ENCODE data around the gene ACTN4.

The ACTN4 gene

DNA sequence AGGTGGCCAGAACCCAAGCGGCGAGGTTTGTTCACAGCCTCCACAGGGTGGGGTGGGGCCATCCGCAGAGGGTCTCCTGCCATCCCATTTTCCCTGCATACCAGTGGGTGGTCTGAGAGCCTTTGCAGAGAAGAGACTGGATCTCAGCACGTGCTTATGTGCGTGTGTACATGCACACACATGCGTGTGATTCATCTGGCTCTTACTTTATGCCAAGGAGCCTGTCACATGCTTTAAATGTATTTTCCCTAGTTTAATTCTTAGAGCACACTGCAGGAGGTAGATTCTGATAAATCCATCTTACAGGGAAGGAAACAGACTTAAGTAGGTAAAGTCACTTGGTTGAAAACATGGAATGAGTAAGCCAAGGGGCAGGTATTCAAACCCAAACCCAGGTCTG, 49.7 kb downstream of the ACTN4 start:
- Mint-ChIP-seq H3K4me3 (no peak overlapping the region), H3K36me3 (peaks cover 11 to 39% of the 10 kb centered on the region in 2 donors), H3K27ac (no peak overlapping the region), H3K27me3 (no peaks in the 10 kb centered on the region), H3K4me1 (peaks cover 48 to 60% of the 10 kb centered on the region in 2 donors), H3K9me3 (no peaks in the 10 kb centered on the region)
- DNase-seq (no peak), ATAC-seq (replicated peaks) (no peak)

DNA sequence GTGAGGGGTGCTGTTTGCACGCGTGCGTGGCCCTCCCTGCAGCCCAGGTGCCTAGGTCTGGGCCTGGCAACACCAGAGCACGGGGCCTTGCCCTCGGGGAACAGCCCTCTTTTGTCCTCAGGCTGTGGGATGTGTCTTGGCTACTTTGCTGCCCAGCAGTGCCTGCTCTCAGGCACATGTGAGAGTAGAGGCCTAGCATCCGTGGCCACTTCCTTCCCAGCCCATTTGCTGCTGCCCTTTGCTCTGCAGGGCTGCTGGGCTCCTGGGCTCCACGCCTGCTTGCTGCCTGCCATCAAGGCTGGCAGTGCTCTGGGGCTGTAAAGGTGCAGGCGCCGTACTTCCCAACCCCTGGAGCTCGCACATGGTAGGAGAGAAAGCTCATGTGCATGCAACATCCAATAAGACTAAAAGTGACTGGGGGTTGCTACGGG, 50.2 kb downstream of the ACTN4 start:
- Mint-ChIP-seq H3K27me3 (no peaks in the 10 kb centered on the region), H3K9me3 (no peaks in the 10 kb centered on the region), H3K36me3 (peaks cover 11 to 39% of the 10 kb centered on the region in 2 donors)

DNA sequence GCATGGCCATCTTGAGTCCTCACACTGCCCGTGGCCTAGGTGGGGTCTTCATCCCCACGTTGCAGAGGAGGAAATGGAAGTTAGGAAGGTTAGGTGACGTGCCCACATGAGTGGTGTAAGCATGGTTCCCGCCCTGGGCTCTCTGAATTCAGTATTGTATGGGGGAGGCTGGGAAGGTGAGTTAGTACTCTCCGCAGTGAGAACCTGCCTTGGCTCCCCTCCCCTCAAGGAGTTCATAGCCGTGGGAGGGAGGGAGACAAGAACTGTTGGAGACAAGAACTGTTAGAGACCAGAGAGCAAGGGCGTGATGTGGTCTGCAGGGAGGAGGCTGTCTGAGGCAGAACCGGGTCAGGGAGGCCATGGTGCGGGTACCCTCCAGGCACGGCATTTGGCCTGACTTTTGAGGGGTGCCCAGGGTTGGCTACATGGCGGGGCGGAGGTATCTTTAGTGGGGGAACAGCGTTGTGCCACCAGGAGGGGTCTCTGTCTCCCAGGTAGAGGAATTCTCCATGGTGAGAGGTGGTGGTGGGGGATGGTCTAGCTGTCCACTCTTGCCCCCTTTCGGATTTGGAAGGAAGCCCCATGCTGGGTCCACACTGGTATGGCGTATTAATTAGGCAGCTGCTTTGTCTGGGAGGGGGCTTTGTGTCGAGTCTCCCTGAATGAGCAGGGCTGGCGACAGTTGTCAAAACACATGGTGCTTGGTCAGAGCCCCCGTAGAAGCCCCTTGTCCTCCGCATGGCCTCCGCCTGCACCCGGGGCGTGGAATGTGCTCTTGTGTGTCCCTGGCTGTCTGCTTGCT, 51.0 kb downstream of the ACTN4 start:
- H3K4me3 Mint-ChIP-seq: peak overlapping the region in 1 of 2 donors; percentile 7
- ATAC-seq (replicated peaks) (no peak), DNase-seq (no peak)
- peak overlapping the region; percentile 84 for H3K27ac Mint-ChIP-seq
- peaks cover 37 to 47% of the 10 kb centered on the region in 2 donors for H3K4me1 Mint-ChIP-seq
- H3K9me3 Mint-ChIP-seq: no peaks in the 10 kb centered on the region
- H3K27me3 Mint-ChIP-seq: no peaks in the 10 kb centered on the region
- peaks cover 15 to 36% of the 10 kb centered on the region in 2 donors for H3K36me3 Mint-ChIP-seq

More for the DNA sequence above, 50.2 kb downstream of the ACTN4 start:
- ATAC-seq (replicated peaks) (no peak), DNase-seq (no peak)
- peak overlapping the region; percentile 84 for H3K27ac Mint-ChIP-seq
- no peak overlapping the region for H3K4me3 Mint-ChIP-seq
- peaks cover 44 to 55% of the 10 kb centered on the region in 2 donors for H3K4me1 Mint-ChIP-seq

DNA sequence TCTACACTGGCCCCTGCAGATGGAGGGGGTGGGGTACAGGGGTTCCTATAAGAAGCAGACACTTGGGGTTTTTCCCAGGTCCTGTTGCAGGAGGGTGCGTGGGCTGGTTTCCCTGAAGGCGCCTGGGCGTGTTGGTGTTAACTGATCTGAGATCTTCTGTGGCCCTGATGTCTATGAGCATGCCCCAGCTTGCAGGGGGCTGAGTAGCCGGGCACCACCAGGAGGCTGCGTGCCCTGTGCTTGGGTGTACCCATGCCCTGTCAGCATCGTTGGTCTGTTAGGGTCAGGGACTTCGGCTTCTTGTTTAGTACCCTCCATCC, 51.5 kb downstream of the ACTN4 start:
- Mint-ChIP-seq H3K4me3 (no peak overlapping the region), H3K4me1 (peaks cover 31 to 42% of the 10 kb centered on the region in 2 donors), H3K9me3 (no peaks in the 10 kb centered on the region), H3K36me3 (peaks cover 20 to 36% of the 10 kb centered on the region in 2 donors), H3K27me3 (no peaks in the 10 kb centered on the region), H3K27ac (peak overlapping the region; percentile 71)
- DNase-seq (no peak), ATAC-seq (replicated peaks) (peak; percentile 63)

DNA sequence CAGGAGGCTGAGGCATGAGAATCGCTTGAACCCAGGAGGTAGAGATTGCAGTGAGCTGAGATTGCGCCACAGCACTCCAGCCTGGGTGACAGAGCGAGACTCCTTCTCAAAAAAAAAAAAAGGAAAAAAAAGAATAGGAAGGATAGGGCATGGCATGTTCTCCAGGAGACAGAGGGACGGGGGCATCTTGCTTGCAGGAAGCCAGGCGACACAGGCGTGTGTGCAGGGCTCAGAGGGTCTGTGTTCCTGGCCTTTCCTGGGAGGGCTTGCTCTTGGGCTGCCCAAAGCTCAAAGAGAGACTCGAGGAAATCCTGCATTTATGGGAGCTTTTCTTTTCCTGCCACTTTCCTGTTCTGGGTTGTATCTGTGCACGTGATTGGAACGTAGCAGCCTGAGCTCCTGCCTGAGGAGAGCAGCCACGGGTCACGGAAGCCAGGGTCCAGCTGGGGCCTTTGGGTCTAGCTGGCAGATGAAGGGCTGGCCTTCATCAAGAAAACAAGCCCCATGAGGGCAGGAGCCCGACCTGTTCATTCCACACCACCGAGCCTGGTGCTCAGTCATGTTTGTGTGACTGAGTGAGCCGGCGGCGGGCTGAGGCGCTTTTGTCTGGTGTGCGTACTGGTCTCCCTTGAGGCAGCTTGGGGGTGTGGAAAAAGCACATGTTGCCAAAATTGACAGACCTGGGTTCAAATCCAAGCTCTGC, 52.3 kb downstream of the ACTN4 start:
- Mint-ChIP-seq H3K9me3 (no peaks in the 10 kb centered on the region), H3K4me1 (peaks cover 27 to 34% of the 10 kb centered on the region in 2 donors), H3K36me3 (peaks cover 25 to 38% of the 10 kb centered on the region in 2 donors), H3K4me3 (no peak overlapping the region), H3K27me3 (no peaks in the 10 kb centered on the region), H3K27ac (peak overlapping the region; percentile 25)
- ATAC-seq (replicated peaks) (no peak), DNase-seq (no peak)

DNA sequence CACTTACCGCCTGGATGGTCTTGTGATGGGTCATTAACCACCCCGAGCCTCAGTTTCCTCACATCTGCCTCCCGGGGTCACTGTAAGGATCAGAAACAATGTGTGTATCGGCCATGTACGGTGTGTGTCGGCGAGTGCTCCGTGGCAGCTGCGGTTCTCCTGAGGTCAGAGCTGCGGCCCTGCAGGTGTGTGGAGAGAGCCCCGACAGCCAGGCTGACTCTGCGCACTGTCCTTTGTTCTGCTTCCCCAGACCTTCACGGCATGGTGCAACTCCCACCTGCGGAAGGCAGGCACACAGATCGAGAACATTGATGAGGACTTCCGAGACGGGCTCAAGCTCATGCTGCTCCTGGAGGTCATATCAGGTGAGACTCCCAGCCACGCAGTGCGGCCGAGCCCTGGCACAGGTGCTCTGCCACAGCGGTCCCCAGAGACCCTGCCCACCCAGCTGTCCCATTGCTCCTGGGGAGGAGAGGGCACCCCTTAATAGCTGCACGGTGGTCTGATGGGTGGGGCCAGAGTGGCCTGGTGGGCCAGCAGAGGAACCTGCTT, 53.0 kb downstream of the ACTN4 start:
- Mint-ChIP-seq H3K9me3 (no peaks in the 10 kb centered on the region), H3K4me3 (no peak overlapping the region), H3K4me1 (peaks cover 21 to 27% of the 10 kb centered on the region in 2 donors), H3K36me3 (peaks cover 26 to 37% of the 10 kb centered on the region in 2 donors), H3K27ac (peak overlapping the region; percentile 76), H3K27me3 (no peaks in the 10 kb centered on the region)
- DNase-seq (no peak), ATAC-seq (replicated peaks) (no peak)

DNA sequence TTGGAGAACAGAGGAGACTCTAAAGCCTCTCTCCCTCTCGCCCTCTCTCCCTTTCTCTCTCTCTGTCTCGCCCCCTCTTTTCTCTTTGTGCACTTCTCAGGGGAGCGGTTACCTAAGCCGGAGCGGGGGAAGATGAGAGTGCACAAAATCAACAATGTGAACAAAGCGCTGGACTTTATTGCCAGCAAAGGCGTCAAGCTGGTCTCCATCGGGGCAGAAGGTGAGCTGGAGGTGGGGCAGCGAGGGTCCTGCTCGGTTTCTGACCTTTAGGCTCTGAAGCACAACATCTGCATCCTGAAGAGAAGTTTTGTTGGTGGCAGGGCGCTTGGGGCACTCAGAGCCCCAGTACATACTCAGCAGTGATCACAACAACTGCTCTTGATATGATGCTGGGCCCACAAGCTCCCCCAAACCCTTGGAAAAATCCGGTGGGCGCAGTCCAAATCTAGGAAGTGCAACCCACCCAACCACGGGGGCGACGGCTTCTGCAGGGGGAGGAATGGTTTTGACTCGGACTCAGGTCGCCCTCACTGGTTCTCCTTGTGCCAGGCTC, 53.5 kb downstream of the ACTN4 start:
- Mint-ChIP-seq H3K27ac (peak overlapping the region; percentile 76), H3K27me3 (no peaks in the 10 kb centered on the region), H3K36me3 (peaks cover 26 to 37% of the 10 kb centered on the region in 2 donors), H3K4me3 (no peak overlapping the region), H3K9me3 (no peaks in the 10 kb centered on the region), H3K4me1 (peaks cover 20 to 23% of the 10 kb centered on the region in 2 donors)
- DNase-seq (no peak), ATAC-seq (replicated peaks) (no peak)

DNA sequence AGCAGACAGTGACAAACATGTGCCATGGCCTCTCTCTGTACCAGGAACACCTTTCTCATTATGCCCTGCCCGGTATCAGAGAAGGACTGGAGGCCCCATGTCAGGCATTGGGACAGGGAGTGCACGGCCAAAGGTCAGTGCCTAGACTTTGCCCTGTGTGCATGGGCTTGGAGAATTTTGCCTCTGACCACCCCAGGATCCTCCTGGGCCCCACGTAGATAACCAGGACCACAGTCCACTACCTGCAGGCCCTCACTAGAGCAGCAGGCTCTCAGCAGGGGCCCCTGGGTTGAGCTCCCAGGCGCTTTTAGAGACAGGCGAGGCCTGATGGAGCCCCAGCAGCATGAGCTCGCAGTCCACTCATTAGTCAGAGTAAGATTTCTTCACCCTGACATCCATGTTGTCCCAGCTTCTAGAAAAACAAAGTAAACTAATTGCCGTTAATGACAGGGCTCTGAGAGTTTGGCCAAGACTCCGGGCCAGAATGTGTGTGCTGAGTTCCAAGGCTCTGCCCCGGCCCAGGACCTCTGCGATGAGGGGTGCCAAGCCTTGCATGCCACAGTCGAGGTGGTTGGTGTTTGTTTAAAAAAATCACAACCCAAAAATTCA, 54.1 kb downstream of the ACTN4 start:
- ATAC-seq (replicated peaks) (no peak), DNase-seq (no peak)
- H3K9me3 Mint-ChIP-seq: no peaks in the 10 kb centered on the region
- peaks cover 18 to 23% of the 10 kb centered on the region in 2 donors for H3K4me1 Mint-ChIP-seq
- H3K27ac Mint-ChIP-seq: no peak overlapping the region
- peaks cover 27 to 39% of the 10 kb centered on the region in 2 donors for H3K36me3 Mint-ChIP-seq
- H3K27me3 Mint-ChIP-seq: no peaks in the 10 kb centered on the region
- no peak overlapping the region for H3K4me3 Mint-ChIP-seq

DNA sequence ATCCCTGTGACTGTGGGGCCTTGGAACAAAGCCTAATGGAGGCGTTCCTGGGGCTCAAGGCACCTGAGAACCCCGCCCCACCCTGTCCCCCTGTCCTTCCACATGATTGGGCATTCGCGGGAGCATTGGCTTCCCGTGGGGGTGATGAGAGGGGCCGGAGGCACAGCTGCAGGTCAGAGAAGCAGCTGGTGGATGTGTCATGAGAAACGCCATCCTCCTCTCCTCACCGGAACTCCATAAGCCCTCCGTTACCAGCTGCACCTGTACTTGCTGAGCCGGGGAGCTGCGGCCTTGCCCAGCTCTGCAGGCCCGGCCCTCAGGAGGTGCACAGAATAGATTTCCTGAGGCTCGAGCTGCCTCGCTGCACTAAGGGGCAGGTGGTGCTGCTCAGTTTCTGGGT, 54.8 kb downstream of the ACTN4 start:
- H3K9me3 Mint-ChIP-seq: no peaks in the 10 kb centered on the region
- DNase-seq (no peak), ATAC-seq (replicated peaks) (no peak)
- H3K4me1 Mint-ChIP-seq: peaks cover 13 to 23% of the 10 kb centered on the region in 2 donors
- H3K27ac Mint-ChIP-seq: no peak overlapping the region
- H3K36me3 Mint-ChIP-seq: peaks cover 32 to 42% of the 10 kb centered on the region in 2 donors
- no peak overlapping the region for H3K4me3 Mint-ChIP-seq
- no peaks in the 10 kb centered on the region for H3K27me3 Mint-ChIP-seq

DNA sequence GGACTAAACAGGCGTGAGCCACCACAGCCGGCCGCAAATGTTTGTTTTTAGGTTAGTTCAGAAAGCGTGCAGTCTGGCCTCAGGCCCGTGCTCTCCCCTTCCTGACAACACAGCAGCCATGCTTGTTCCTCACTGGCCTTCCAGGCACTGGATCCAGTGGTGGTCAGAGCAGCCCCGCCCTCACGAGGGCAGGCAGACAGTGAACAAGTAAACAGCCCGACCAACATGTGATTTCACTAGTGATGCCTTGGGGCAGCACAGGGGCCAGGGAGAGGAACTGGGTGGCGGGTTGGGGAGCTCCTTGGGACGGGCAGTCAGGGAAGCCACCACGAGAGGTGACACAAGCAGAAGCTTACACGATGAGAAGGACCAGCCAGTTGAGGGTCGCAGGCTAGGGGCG, 56.1 kb downstream of the ACTN4 start:
- no peak for DNase-seq
- H3K4me3 Mint-ChIP-seq: no peak overlapping the region
- no peaks in the 10 kb centered on the region for H3K27me3 Mint-ChIP-seq
- H3K27ac Mint-ChIP-seq: peak overlapping the region; percentile 71
- no peaks in the 10 kb centered on the region for H3K9me3 Mint-ChIP-seq
- H3K4me1 Mint-ChIP-seq: peaks cover 6 to 12% of the 10 kb centered on the region in 2 donors
- ATAC-seq (replicated peaks): no peak
- peaks cover 39 to 42% of the 10 kb centered on the region in 2 donors for H3K36me3 Mint-ChIP-seq

DNA sequence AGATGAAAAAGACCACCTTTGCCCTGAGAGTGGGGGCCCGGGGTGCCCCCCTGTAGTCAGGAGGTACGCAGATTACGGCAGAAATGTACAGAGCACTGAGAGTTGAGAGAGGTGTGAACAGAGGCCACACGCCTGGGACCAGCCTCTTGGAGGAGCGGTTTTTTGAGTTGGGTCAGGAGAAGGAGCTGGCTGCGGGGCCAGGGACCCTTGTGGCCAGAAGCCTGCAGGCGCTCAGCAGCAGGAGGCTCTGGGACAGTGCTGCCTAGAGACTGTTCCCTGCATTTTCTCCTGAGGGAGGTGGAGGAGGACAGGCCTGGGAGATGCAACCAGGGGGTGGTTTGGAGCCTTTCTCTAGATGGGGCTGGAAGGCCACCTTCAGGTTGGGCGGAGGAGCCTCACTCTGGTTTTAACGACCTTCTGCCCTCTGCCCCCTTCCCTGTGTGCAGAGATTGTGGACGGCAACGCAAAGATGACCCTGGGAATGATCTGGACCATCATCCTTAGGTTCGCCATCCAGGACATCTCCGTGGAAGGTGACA, 57.1 kb downstream of the ACTN4 start:
- H3K4me3 Mint-ChIP-seq: no peak overlapping the region
- no peak overlapping the region for H3K27ac Mint-ChIP-seq

DNA sequence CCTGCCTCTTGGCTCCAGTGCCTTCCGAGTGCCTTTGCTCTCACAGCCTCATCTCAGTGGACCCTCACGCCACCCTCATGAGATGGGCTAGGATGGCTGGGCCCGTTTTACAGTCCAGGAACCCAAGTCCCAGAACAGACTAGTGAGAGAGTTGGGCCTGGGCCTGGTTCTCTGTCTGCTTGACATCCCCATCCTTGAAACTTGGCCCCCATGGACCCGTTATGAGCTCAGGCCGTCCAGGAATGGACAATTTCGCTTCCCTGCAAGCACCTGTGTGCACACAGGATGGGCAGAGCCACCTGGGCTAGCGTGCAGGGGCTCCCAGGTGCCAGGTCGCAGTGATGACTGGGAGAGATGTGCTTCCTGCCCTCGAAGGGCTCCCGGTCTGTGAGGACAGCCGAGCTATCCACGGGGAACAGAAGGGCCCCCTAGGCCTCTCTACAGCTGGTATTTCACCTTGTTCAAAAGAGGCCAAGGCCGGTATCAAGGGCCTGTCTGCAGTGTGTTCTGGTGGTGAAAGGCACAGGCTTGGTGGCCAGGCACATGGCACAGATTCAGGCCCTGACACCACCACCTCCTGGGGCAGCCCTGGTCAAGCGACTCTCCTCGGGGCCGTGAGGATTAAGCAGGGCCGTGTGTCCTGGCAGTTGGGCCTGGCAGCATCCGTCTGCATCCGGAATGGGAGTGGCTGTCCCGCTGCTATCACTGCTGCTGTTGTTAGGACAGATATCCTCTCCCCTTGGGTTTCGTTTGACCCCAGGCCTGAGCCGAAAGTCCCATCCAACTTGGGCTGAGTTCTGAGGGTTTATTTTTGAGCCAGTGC, 58.0 kb downstream of the ACTN4 start:
- H3K27ac Mint-ChIP-seq: peak overlapping the region; percentile 56

More for the DNA sequence above, 57.1 kb downstream of the ACTN4 start:
- DNase-seq: no peak
- no peaks in the 10 kb centered on the region for H3K9me3 Mint-ChIP-seq
- H3K4me1 Mint-ChIP-seq: peaks cover 0 to 2% of the 10 kb centered on the region in 2 donors
- ATAC-seq (replicated peaks): no peak
- H3K36me3 Mint-ChIP-seq: peaks cover 40 to 42% of the 10 kb centered on the region in 2 donors
- H3K27me3 Mint-ChIP-seq: no peaks in the 10 kb centered on the region

DNA sequence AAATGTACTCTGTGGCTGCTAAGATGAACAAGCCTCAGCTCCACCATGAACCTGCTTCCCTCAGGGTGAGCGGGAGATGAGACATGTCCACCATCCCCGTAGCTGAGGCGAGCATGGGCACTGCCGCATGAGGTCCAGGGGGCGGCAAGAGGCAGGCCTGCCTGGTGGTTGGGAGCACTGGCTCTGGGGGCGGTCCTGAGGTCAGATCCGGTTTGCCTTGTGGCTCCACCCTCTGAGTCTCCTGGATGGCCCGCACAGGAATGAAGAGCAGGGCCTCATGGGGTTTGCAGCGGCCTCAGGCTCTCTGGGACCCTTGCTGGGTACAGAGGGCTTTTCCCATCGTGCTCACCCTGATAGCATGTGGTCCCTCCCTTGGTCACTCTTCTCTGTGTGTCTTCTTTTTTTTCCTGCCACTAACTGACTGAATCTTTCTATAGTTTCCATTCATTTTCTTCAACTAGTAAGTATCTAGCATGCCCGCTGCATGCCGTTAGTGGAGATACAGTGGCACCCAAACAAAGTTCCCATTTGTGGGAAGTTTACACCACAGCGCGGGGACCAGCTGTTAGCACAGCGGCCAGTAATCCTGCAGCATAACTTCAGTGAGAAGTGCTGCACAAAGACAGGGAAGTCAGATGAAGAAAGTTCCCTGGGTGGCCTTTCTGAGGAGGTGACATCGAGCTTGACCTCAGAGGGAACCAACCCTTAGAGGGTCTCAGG, 59.5 kb downstream of the ACTN4 start:
- H3K9me3 Mint-ChIP-seq: no peaks in the 10 kb centered on the region
- H3K4me1 Mint-ChIP-seq: no peaks in the 10 kb centered on the region
- no peaks in the 10 kb centered on the region for H3K27me3 Mint-ChIP-seq
- peaks cover 46 to 55% of the 10 kb centered on the region in 2 donors for H3K36me3 Mint-ChIP-seq
- ATAC-seq (replicated peaks) (no peak), DNase-seq (no peak)
- no peak overlapping the region for H3K27ac Mint-ChIP-seq
- H3K4me3 Mint-ChIP-seq: no peak overlapping the region

More for the DNA sequence above, 58.0 kb downstream of the ACTN4 start:
- no peak for ATAC-seq (replicated peaks)
- no peaks in the 10 kb centered on the region for H3K4me1 Mint-ChIP-seq
- no peaks in the 10 kb centered on the region for H3K9me3 Mint-ChIP-seq
- no peak for DNase-seq
- peaks cover 43 to 45% of the 10 kb centered on the region in 2 donors for H3K36me3 Mint-ChIP-seq
- H3K27me3 Mint-ChIP-seq: no peaks in the 10 kb centered on the region
- H3K4me3 Mint-ChIP-seq: no peak overlapping the region
